HCT116 (cell line): ENCODE data around the gene PLK5. TPM values are rescaled to one million over a fixed set of nuclear protein-coding genes. Genes with fewer than 3 reads are reported as not detected.

Source experiments
- ATAC-seq: fragments of 200-7000 bp; cut with Tn5 transposase; 2 replicates; pipeline ENCODE4 v1.9.1; 2020; ENCODE audit warnings: mild to moderate bottlenecking, moderate library complexity
- BruUV-seq: library from RNA; stranded (reverse); fragments of 400-500 nt; replicated peaks from 2 replicates; lab custom pipeline; 2021; lab: Mats Ljungman, UMichigan
- CTCF ChIA-PET: fragments of 300-600 bp; sonication (Branson Sonifier 250); formaldehyde crosslinking; loops from one replicate; lab custom pipeline; 2021; ENCODE audit warnings: antibody characterized with exemption; lab: Charles Lee
- POLR2A ChIA-PET: fragments of 300-600, 350-600 bp; sonication (Branson Sonifier 250); formaldehyde crosslinking; loops from one replicate; lab custom pipeline; 2021; ENCODE audit warnings: antibody characterized with exemption; lab: Charles Lee
- RAD21 ChIA-PET, 2 experiments: fragments of 300-600 bp; sonication (Branson Sonifier 250); formaldehyde crosslinking; loops; one replicate each; lab custom pipeline; 2023; ENCODE audit warnings: low total read pairs in 2 of 2; ENCODE audit not compliant: uncharacterized antibody in 2 of 2, unreplicated experiment in 2 of 2, low non-redundant PET in 1 of 2; lab: Charles Lee
- DNase-seq: peaks from one replicate; pipeline ENCODE4 v3.0.0-alpha.2; 2010; ENCODE audit warnings: low read depth, low spot score
- H2AFZ ChIP-seq: fragments of 200-600 bp; shearing (Covaris generic), sonication (generic); 2 replicates; pipeline ENCODE4 v1.6.1; 2017; ENCODE audit warnings: low read depth, mixed run types, mixed read lengths, antibody characterized with exemption, low read length; ENCODE audit not compliant: poor library complexity, severe bottlenecking
- H3K27ac ChIP-seq: 2 replicates; pipeline ENCODE4 v1.5.1; 2012; ENCODE audit warnings: low read depth, low read length
- H3K27me3 ChIP-seq: fragments of 200-600 bp; sonication (generic); 2 replicates; pipeline ENCODE4 v1.6.1; 2016; ENCODE audit warnings: mixed run types, low read length, mixed read lengths; ENCODE audit not compliant: insufficient read depth
- H3K36me3 ChIP-seq, 2 experiments: fragments of 200-500 bp in 1 of 2; fragments of 200-600 bp in 1 of 2; sonication (Bioruptor generic) in 1 of 2; sonication (generic) in 1 of 2; 2 replicates each; pipeline versions ENCODE4 v1.5.1 to v1.6.1; 2014 to 2016; ENCODE audit warnings: low read length in 2 of 2, inconsistent platforms in 1 of 2, mixed read lengths in 1 of 2, mixed run types in 1 of 2; ENCODE audit not compliant: insufficient read depth in 2 of 2, control insufficient read depth in 1 of 2
- H3K4me1 ChIP-seq, 2 experiments: fragments of 200-600 bp in 1 of 2; sonication (generic) in 1 of 2; 2 replicates each; pipeline versions ENCODE4 v1.5.1 to v1.6.1; 2012 to 2017; ENCODE audit warnings: low read length in 2 of 2, inconsistent platforms in 1 of 2, mild to moderate bottlenecking in 1 of 2, mixed read lengths in 1 of 2, mixed run types in 1 of 2, moderate library complexity in 1 of 2; ENCODE audit not compliant: insufficient read depth in 2 of 2, control insufficient read depth in 1 of 2
- H3K4me2 ChIP-seq: fragments of 200-600 bp; sonication (generic); 2 replicates; pipeline ENCODE4 v1.6.1; 2017; ENCODE audit warnings: mixed run types, low read length, mixed read lengths
- H3K4me3 ChIP-seq, 2 experiments: fragments of 200-600 bp in 1 of 2; sonication (generic) in 1 of 2; replicated peaks in 1 of 2; 2 replicates each; pipeline ENCODE4 v1.5.1; 2011 to 2016; ENCODE audit warnings: low read length in 2 of 2, control low read depth in 1 of 2, low read depth in 1 of 2, mild to moderate bottlenecking in 1 of 2, mixed read lengths in 1 of 2, mixed run types in 1 of 2
- H3K79me2 ChIP-seq: fragments of 200-600 bp; sonication (generic); 2 replicates; pipeline ENCODE4 v1.6.1; 2017; ENCODE audit warnings: mild to moderate bottlenecking, mixed run types, low read length, moderate library complexity, mixed read lengths; ENCODE audit not compliant: insufficient read depth
- H3K9ac ChIP-seq: fragments of 200-600 bp; sonication (generic); 2 replicates; pipeline ENCODE4 v1.6.1; 2016; ENCODE audit warnings: low read length, mixed read lengths
- H3K9me2 ChIP-seq: fragments of 200-600 bp; sonication (generic), shearing (Covaris generic); 2 replicates; pipeline ENCODE4 v1.6.1; 2017; ENCODE audit warnings: mixed run types, mild to moderate bottlenecking, moderate library complexity; ENCODE audit not compliant: insufficient read depth
- H3K9me3 ChIP-seq, 2 experiments: fragments of 200-500 bp in 1 of 2; fragments of 200-600 bp in 1 of 2; sonication (Bioruptor generic) in 1 of 2; sonication (generic) in 1 of 2; 2 replicates each; pipeline ENCODE4 v1.6.1; 2014 to 2017; ENCODE audit warnings: low read length in 2 of 2, mixed read lengths in 2 of 2, inconsistent platforms in 1 of 2, low read depth in 1 of 2, mild to moderate bottlenecking in 1 of 2, mixed run types in 1 of 2, moderate library complexity in 1 of 2; ENCODE audit not compliant: control insufficient read depth in 1 of 2, insufficient read depth in 1 of 2
- H4K20me1 ChIP-seq: fragments of 200-600 bp; sonication (generic), shearing (Covaris generic); 2 replicates; pipeline ENCODE4 v1.6.1; 2017; ENCODE audit warnings: mixed run types, mild to moderate bottlenecking, moderate library complexity; ENCODE audit not compliant: insufficient read depth
- ATF3 ChIP-seq: IDR thresholded peaks from 2 replicates; pipeline ENCODE4 v1.6.1; 2012
- CBX3 ChIP-seq: IDR thresholded peaks from 2 replicates; pipeline ENCODE4 v1.6.1; 2012; ENCODE audit warnings: low read depth
- CTCF ChIP-seq, 3 experiments: fragments of 200-600 bp in 1 of 3; sonication (generic) in 1 of 3; IDR thresholded peaks in 2 of 3; conservative IDR thresholded peaks in 1 of 3; 2 replicates each; pipeline ENCODE4 v1.5.1; 2012 to 2017; ENCODE audit warnings: low read depth in 2 of 3, low read length in 2 of 3, antibody characterized with exemption in 1 of 3, borderline replicate concordance in 1 of 3, control low read depth in 1 of 3, mild to moderate bottlenecking in 1 of 3, mixed read lengths in 1 of 3, mixed run types in 1 of 3, moderate library complexity in 1 of 3; ENCODE audit not compliant: insufficient read depth in 1 of 3
- EGR1 ChIP-seq: IDR thresholded peaks from 2 replicates; pipeline ENCODE4 v1.6.1; 2012; ENCODE audit warnings: low read depth
- ELF1 ChIP-seq: IDR thresholded peaks from 2 replicates; pipeline ENCODE4 v1.6.1; 2012; ENCODE audit warnings: low read depth, borderline replicate concordance
- EZH2phosphoT487 ChIP-seq: fragments of 200-600 bp; IDR thresholded peaks from 2 replicates; pipeline ENCODE4 v1.6.1; 2018; ENCODE audit warnings: antibody characterized with exemption, borderline replicate concordance
- FOSL1 ChIP-seq: IDR thresholded peaks from 2 replicates; pipeline ENCODE4 v1.6.1; 2012; ENCODE audit warnings: low read depth
- JUND ChIP-seq: IDR thresholded peaks from 2 replicates; pipeline ENCODE4 v1.6.1; 2012
- MAX ChIP-seq: IDR thresholded peaks from 2 replicates; pipeline ENCODE4 v1.6.1; 2012
- POLR2AphosphoS5 ChIP-seq: IDR thresholded peaks from 2 replicates; pipeline ENCODE4 v1.6.1; 2011; ENCODE audit warnings: mild to moderate bottlenecking, low read depth, low read length, moderate library complexity
- SP1 ChIP-seq: IDR thresholded peaks from 2 replicates; pipeline ENCODE4 v1.6.1; 2012; ENCODE audit warnings: low read depth
- YY1 ChIP-seq: IDR thresholded peaks from 2 replicates; pipeline ENCODE4 v1.6.1; 2011; ENCODE audit warnings: low read length, low read depth, moderate library complexity, mild to moderate bottlenecking; ENCODE audit not compliant: insufficient replicate concordance; ENCODE audit errors: extremely low read depth
- ZFX ChIP-seq: fragments of 450-650 bp; IDR thresholded peaks from 2 replicates; pipeline ENCODE4 v1.6.1; 2017
- ZNF274 ChIP-seq: fragments of 200-500 bp; sonication (Bioruptor generic); IDR thresholded peaks from 2 replicates; pipeline ENCODE4 v1.6.1; 2014; ENCODE audit warnings: mild to moderate bottlenecking, low read depth, low read length, inconsistent platforms
- intact Hi-C: fragments of 100-400 bp; cut with micrococcal nuclease; formaldehyde crosslinking; loops from 2 replicates; pipeline ENCODE4 v1.10.0; 2022
- total RNA-seq: library from RNA; stranded (reverse); gene quantifications from one replicate; pipeline ENCODE4 v1.2.1, GENCODE V29; 2021; ENCODE audit not compliant: unreplicated experiment

The PLK5 gene
- total RNA-seq, 1 experiment from 2014 or later, result not detected

- CTCF ChIA-PET, result no interaction called here
- POLR2A ChIA-PET, result no interaction called here
- intact Hi-C loops, result no loop called here
Measured at GRCh38 chr19:1570836-1571235, 47.0 kb downstream of the PLK5 start.

GRCh38 chr19:1571358-1571757 lies 47.5 kb downstream of the PLK5 start:
- ChIA-PET POLR2A (no interaction called here), CTCF (no interaction called here), RAD21 (no interaction called here)
- TF ChIP-seq POLR2AphosphoS5 (no peak), YY1 (no peak), ZNF274 (no peak), ATF3 (no peak), CBX3 (no peak), EZH2phosphoT487 (no peak), EGR1 (no peak), ZFX (no peak), SP1 (no peak), JUND (no peak), CTCF (IDR thresholded peaks at IDR 0.05 in 2 of 3, conservative IDR thresholded peaks at IDR 0.05 in 1 of 3; ENCODE audit: borderline replicate concordance in 1 of 3, insufficient read depth in 1 of 3, low read depth in 2 of 3, low read length in 2 of 3) (no peak), ELF1 (no peak), MAX (no peak)
- Histone ChIP-seq H3K4me2 (no peak overlapping the region), H3K9me3 (no peaks in the 10 kb centered on the region), H3K27ac (no peak overlapping the region), H3K27me3 (no peaks in the 10 kb centered on the region), H3K9ac (no peak overlapping the region), H3K4me1 (peaks cover 6 to 7% of the 10 kb centered on the region in 2 experiments; a peak in 2 of 4 replicates), H3K79me2 (peaks cover 10% of the 10 kb centered on the region; the same call in 1 of the 2 replicates), H4K20me1 (no peaks in the 10 kb centered on the region), H3K4me3 (no peak overlapping the region), H3K36me3 (no peaks in the 10 kb centered on the region), H3K9me2 (no peaks in the 10 kb centered on the region), H2AFZ (no peak overlapping the region)
- no TSS peak for BruUV-seq
- intact Hi-C loops, result no loop called here
- ATAC-seq (no peak), DNase-seq (no peak)

More at GRCh38 chr19:1570836-1571235, 47.0 kb downstream of the PLK5 start:
- Histone ChIP-seq H4K20me1 (no peaks in the 10 kb centered on the region), H3K4me2 (no peak overlapping the region), H3K9me3 (no peaks in the 10 kb centered on the region), H3K9ac (no peak overlapping the region), H3K79me2 (peaks cover 15% of the 10 kb centered on the region), H3K4me3 (no peak overlapping the region), H3K9me2 (no peaks in the 10 kb centered on the region), H3K27me3 (no peaks in the 10 kb centered on the region), H3K4me1 (peaks cover 11% of the 10 kb centered on the region in 2 experiments; a peak in 3 of 4 replicates), H3K36me3 (no peaks in the 10 kb centered on the region), H2AFZ (no peak overlapping the region), H3K27ac (no peak overlapping the region)
- DNase-seq, result no peak
- TF ChIP-seq CBX3 (no peak), ZFX (no peak), FOSL1 (no peak)
- no peak for ATAC-seq
- BruUV-seq, result no TSS peak
- RAD21 ChIA-PET, result no interaction called here
